GM04504 (cell line): ENCODE measurements around the gene HDAC4.
A peak's percentile ranks its signal among the peaks of the same experiment; 100 is the strongest.

Experiments used
- DNase-seq: peaks from one replicate; pipeline ENCODE4 v3.0.0-alpha.2; 2012; ENCODE audit warnings: low read depth

Gene HDAC4

DNA sequence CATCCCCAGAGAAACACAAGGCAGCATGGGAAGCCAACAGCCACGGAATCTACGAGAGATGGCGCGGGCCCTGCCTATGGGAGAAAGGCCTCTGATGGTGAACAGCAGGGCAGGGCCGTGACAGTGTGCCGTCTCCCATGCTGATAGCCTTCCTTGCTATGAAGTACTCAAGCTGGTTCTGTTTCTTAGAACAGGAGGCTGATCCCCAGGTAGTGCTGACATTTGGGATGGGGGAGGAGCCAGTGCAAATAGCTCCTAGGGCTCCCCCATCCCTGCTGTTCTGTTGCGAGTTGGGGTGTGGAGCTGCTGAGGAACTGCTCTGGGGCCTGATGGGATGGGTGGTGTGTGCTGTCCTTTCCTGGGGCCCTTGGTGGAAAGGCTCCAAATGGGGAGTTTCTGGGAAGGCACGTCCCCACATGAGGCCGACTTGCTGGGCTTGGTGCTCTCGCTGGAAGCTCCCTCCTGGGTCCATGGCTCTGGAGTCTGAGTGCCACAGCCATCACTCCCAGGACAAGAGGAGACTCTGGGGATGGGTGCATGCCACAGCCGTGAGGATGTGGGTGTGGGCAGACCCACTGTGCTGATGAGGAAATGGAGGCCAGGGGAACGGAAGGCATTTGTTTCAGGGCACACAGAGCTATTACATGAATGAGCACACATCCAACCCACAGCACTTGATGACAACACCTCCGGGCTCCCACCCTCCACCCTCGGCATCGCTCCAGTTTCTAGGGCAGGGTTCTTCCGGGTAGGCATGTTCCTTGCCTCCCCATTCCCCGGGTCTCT, 246.8 kb downstream of the HDAC4 start:
- DNase-seq = no peak

GRCh38 chr2:239152916-239153305, 247.9 kb downstream of the HDAC4 start:
- no peak for DNase-seq

- no peak for DNase-seq
Measured at GRCh38 chr2:239152239-239152915, 248.4 kb downstream of the HDAC4 start.

DNA sequence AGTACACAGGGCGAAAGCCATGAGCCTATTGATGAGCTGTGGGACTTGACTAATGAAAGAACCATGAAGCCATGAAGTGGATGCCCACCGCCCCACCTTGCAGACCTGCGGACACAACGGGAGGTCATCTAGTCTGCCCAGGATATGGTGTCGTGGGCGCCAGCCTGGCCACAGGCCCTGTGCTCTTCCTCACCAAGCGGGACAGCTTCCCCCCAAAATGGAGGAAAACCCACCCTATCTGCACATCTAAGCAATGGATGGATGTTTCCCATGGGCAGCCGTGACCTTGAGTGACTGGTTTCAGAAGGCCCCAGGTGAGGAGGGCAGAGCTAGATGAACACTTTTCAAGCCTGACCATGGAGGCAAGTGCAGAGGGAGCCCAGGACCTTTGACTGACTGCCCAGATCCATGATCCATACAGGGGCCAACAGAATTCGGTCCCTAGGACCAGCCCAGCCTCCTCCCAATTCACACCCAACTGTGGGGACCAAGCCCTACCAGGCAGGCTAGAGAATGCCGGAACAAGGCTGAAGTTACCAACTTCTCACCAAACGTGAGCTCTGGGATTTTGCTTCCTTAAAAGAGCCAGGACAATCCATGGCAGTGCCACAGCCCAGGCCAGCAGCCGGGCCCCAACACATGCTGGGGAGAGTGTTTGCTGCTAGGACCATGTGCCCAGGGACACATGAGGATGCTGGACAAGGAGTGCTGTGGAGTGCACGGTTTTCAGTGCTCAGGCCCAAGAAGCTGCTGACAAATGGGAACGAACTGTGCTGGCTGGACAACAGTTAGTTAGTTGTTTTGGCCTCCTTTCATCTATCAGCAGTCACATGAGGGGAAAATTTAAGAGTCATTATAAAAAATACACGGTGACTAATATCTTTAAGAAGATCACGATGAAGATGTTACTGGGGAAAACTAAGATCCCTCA, 249.4 kb downstream of the HDAC4 start:
- DNase-seq = peak; percentile 23

GRCh38 chr2:239150125-239151011, 250.5 kb downstream of the HDAC4 start:
- no peak for DNase-seq

GRCh38 chr2:239149501-239149900, 251.3 kb downstream of the HDAC4 start:
- no peak for DNase-seq

DNA sequence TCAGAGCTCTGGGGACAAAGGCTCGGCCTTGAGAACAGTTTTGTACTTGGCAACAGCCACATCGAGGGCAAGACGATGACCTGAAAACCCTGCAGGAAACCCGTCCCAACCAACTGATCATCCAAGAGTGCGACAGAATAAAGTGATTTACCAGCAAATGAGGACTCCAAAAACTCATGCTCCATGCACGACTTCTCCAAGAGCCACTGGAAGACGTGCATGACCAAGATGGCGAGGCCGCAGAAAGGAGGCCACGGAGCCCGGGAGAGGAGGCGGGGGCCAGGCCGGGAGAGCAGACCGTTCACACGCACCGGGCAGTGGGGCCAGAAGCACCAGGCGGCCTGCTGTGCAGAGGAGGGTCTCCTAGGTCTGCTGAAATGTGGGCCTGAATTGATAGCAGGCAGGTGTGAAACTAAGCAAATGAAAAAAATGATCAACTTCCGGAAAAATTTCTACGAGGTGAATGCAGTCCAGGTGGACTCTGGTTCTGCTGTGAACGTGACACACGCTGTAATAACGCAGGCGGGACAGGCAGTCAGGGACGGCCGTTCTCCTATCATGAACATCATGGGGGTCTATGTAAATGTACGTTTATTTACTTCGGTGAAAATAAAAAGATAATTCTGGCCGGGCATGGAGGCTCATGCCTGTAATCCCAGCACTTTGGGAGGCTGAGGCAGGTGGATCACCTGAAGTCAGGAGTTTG, 252.2 kb downstream of the HDAC4 start:
- DNase-seq = no peak

DNA sequence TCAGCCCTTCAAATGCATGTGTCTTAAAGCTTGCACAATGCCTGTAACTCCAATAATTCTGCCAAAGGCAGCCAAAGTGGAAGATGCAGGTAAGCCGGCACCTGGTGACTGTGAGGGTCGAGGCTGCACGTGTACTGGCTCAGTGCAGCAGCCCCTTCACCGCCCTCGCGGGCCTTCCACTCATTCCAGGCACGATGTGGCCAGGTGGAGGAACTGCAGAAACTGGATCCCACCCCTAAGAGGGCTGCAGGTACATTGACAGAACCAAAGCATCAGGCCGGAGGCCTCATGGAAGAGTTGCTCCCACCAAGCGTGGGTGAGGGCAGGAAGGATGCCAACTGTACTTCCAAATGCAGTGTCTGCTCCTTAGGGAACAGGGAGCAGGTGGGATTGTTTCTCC, 253.4 kb downstream of the HDAC4 start:
- DNase-seq = no peak

DNA sequence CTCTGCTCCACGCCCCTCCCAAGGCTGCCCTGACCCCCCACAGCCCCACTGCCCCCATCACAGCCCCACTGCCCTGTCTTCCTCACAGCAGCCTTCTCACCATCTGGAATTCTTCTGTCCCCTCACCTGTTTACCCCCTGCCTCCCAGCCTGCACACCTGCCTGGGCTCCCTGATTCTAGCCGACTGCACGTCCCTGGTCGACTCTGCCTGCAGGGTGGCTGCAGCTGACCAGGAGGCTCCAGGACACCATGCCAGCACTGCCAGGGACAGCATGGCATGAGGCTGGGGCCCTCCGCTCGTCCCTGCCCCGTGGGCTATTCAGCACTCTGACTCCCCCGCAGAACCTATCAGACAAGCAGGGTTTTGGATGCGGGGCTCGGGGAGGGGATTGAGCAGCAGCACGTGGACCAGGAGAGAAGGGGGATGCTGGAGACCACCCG, 254.1 kb downstream of the HDAC4 start:
- no peak for DNase-seq

DNA sequence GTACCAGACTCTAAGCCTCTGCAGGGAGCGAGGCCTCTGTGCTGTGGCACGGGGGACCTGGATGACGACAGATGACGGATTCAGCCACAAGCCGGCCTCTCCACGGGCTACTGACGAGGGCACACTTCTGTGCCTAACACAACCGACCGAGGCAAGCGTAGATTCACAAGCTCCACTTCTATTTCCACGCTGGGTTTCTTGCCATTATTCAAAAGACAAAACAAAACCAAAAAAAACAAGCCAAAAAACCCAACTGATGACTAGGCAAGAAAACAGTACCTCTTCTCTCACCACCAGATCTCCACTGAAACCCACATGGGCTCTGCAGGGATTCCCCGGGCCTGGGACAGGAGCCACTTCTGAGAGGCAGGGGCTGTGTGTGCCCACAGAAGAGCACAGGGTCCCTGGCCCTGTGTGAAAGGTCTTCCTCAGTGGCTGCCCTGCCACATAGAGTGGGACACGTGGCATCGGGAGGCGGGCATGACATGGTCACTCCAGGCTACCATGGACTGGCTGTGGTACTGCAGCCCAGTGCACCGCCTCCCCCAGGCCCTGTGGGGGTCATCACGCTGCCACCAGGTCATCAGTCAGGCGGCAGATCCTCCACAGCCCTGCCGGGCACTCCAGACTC, 254.7 kb downstream of the HDAC4 start:
- DNase-seq = no peak

DNA sequence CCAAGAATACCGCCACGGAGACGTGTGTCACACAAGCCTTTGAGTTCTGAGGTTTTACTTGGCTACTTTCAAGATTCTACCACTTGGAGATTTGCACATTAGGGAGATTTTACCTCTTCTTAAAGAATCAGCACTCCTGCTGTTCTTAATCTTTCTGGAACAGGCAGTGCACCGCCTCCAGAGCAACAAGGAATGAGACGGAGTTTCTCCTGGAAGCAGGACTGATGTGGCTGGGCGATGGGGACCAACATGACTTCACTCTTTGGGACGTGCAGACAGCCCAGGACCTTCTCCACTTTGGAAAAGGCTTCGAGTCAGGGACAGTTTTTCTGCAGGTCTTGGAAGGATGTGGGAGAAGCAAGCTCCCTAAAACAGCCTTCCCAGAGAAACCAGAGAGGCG, 255.2 kb downstream of the HDAC4 start:
- DNase-seq = no peak

DNA sequence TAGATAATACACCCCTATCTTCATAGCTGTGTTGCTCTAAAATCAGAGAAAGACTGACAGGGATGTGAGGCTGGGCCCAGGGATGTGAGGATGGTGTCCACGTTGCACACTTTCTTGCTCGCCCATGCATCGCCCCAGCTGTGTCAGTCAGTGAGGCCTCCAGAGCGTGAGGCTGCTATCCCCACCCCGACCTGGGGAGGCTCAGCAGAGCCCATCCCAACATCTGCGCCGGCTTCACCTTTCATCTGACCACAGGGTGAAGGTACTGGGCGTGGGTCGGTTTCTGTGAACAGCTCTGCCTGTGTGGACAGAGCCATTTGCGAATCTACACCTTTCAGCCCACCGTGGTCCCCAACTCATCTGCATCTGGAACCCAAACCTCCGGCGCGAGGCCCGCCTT, 255.7 kb downstream of the HDAC4 start:
- no peak for DNase-seq

GRCh38 chr2:239144713-239144999, 256.2 kb downstream of the HDAC4 start:
- no peak for DNase-seq

DNA sequence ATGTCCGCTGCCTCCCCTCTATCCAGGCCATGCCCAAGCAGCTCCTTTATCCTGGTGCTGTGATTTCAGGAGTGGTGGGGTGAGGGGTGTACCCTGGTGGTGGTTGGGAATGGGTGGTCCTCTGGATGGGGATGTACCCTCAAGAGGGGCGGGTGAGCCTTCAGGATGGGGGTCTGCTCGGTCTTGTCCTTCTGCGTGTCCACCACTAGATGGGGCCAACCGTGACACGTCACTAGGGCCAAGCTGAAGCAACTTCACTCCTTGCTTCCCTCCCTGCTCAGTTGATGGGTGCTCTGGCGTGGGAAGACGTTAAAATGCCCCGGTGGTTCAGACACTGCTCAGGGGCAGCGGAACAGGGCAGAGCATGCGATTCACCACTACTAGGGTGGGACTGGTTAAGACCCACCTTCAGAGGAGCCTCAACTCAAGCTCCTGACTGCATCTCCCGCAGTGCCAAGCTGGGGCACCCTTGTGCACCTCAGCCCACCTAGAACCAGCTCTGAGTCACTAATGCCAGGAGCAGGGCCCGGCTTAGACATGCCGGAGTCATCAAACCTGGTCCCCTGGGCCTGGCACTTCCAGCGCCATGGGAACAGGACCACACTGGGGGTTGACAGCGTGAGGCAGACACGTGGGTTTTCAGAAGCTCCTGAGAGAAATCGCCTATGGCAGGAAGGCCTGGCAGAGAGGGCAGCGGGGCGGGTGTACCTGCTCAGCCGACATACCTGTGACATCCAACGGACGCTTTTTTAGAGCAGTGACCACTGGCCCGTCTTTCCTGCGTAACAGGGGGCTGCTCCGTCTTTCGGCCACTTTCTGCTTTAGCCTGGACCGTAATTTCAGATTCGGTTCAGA, 256.7 kb downstream of the HDAC4 start:
- DNase-seq = peak; percentile 10

DNA sequence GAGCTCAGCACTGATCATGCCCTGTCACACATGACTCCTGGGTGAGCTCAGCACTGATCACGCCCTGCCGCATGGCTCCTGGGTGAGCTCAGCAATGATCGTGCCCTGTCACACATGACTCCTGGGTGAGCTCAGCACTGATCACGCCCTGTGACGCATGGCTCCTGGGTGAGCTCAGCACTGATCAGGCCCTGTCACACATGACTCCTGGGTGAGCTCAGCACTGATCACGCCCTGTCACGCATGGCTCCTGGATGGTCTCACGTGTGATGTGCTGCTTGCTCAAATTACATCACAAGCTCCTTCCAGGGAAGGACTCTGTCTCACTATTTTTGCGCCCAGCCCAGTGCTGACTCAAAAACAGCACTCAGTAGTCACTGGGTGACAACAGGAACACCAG, 258.0 kb downstream of the HDAC4 start:
- no peak for DNase-seq

DNA sequence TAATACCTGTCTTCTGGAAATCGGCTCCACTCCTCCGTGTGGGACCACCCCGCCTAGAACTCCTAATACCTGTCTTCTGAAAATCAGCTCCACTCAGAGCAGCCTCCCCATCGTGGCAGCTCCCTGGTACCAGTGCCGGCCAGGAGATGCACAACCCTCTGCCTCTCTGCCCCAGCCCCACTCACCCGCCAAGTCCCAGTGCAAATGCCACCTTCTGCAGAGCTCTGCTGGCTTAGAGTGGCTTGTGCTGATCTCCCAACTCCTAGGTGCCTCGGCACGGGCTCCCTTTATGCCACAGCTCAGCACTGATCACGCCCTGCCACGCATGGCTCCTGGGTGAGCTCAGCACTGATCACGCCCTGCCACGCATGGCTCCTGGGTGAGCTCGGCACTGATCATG, 258.5 kb downstream of the HDAC4 start:
- DNase-seq = no peak

DNA sequence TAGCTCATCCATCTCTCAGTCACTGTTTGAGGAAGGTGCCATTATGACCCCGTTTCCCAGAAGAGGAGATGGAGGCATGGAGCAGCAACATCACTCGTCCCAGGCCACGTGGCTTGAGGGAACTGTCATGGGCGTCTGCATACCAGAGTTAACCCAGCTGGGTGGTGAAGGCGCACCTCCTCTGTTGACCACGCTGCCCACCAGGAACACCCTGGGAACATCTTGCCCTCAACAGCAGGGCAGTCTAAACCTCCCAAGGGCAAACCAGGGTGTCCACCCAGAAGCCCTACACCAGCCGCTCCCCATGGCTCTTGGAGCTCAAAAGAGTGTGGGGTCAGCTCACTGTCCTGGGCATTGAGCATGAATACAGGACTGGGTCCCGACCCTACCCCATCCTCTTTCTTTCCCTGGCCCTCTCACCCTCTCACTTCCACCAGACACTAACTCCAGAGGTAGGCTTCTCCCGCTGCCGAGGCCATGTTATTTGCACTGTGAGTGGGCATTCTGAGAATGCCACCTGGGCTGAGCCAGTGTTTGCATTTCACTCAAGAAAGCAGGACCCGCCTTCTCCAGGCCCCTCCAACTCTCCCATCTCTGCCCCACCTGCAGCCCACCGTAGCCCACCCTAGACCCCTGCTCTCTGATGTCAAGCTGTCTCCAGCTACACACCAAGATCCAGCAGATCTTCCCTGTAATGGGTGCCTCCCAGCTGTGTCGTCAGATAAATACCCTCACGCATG, 259.6 kb downstream of the HDAC4 start:
- no peak for DNase-seq

- DNase-seq = no peak
Measured at GRCh38 chr2:239140346-239141020, 260.3 kb downstream of the HDAC4 start.
